Measurements from ENCODE around the gene DAPK2. TPM values are rescaled to one million over a fixed set of nuclear protein-coding genes. Genes with fewer than 3 reads are reported as not detected.
A peak's percentile ranks its signal among the peaks of the same experiment; 100 is the strongest.

DAPK2 gene
- total RNA-seq, 4 donors from 2014 or later, result 45.1 to 244 (median 107) TPM

GRCh38 chr15:63909819-63910437, 136.4 kb downstream of the DAPK2 start:
- peak overlapping the region in 2 of 4 donors; percentile 4 to 27 for H3K27ac ChIP-seq
- no peak for DNase-seq
- no peaks in the 10 kb centered on the region for H3K9me3 ChIP-seq
- no peaks in the 10 kb centered on the region for H3K27me3 ChIP-seq
- in situ Hi-C loops (cut with MboI; ENCODE audit: low pct_ligation_motif_present in 1 of 4, low pct_unique_long_range_greater_than_20kb in 1 of 4, low sequenced_read_pairs in 3 of 4), result no loop called here
- H3K36me3 ChIP-seq, result no peaks in the 10 kb centered on the region
- WGBS, 2 donors (ENCODE audit: low coverage in 1 of 2), result 14 to 50% methylated on average over 3 to 10 of the region's 10 CpGs
- TF ChIP-seq POLR2A (IDR thresholded peaks at IDR 0.05), result no peak
- no peak for TF ChIP-seq POLR2AphosphoS5 (IDR thresholded peaks at IDR 0.05)
- no peak for TF ChIP-seq CTCF (IDR thresholded peaks at IDR 0.05)
- TF ChIP-seq EP300 (IDR thresholded peaks at IDR 0.05; ENCODE audit: low read depth), result no peak
- peaks cover 7 to 20% (median 13%) of the 10 kb centered on the region in 4 donors for H3K4me1 ChIP-seq
- no peak overlapping the region for H3K4me3 ChIP-seq
- intact Hi-C loops (cut with DNase I; ENCODE audit: low total_unique reads), result loop anchor here (5.0 kb wide), 1 partner anchor 1502 kb away; no protein-coding TSS in a partner anchor

- H3K36me3 ChIP-seq, result no peaks in the 10 kb centered on the region
- WGBS, 2 donors (ENCODE audit: low coverage in 1 of 2), result 75 to 82% methylated on average over 2 of the region's 2 CpGs
- no peak overlapping the region for H3K4me3 ChIP-seq
- in situ Hi-C loops (cut with MboI; ENCODE audit: low pct_ligation_motif_present in 1 of 4, low pct_unique_long_range_greater_than_20kb in 1 of 4, low sequenced_read_pairs in 3 of 4), result no loop called here
- TF ChIP-seq EP300 (IDR thresholded peaks at IDR 0.05; ENCODE audit: low read depth), result no peak
- TF ChIP-seq POLR2A (IDR thresholded peaks at IDR 0.05), result no peak
- intact Hi-C loops (cut with DNase I; ENCODE audit: low total_unique reads), result loop anchor here (5.0 kb wide), 1 partner anchor 1503 kb away; no protein-coding TSS in a partner anchor
- no peaks in the 10 kb centered on the region for H3K27me3 ChIP-seq
- DNase-seq, result no peak
- H3K9me3 ChIP-seq, result no peaks in the 10 kb centered on the region
- peaks cover 7 to 20% (median 13%) of the 10 kb centered on the region in 4 donors for H3K4me1 ChIP-seq
- no peak overlapping the region for H3K27ac ChIP-seq
Measured at GRCh38 chr15:63908991-63909390, 137.3 kb downstream of the DAPK2 start.

GRCh38 chr15:63908281-63908680, 138.0 kb downstream of the DAPK2 start:
- intact Hi-C loops (cut with DNase I; ENCODE audit: low total_unique reads) (loop anchor here (5.0 kb wide), 1 partner anchor 1504 kb away; no protein-coding TSS in a partner anchor), in situ Hi-C loops (cut with MboI; ENCODE audit: low pct_ligation_motif_present in 1 of 4, low pct_unique_long_range_greater_than_20kb in 1 of 4, low sequenced_read_pairs in 3 of 4) (no loop called here)
- Histone ChIP-seq H3K4me3 (no peak overlapping the region), H3K4me1 (peaks cover 7 to 20% (median 13%) of the 10 kb centered on the region in 4 donors), H3K36me3 (no peaks in the 10 kb centered on the region), H3K9me3 (no peaks in the 10 kb centered on the region), H3K27me3 (no peaks in the 10 kb centered on the region), H3K27ac (no peak overlapping the region)
- TF ChIP-seq EP300 (IDR thresholded peaks at IDR 0.05; ENCODE audit: low read depth), result no peak
- DNase-seq, result no peak
- 95% methylated on average over 7 of the region's 7 CpGs; no CpG with 5 or more reads in 1 of the 2 donors for WGBS, 2 donors (ENCODE audit: low coverage in 1 of 2)

- WGBS, 2 donors (ENCODE audit: low coverage in 1 of 2), result 97% methylated on average over 6 of the region's 8 CpGs; no CpG with 5 or more reads in 1 of the 2 donors
- in situ Hi-C loops (cut with MboI; ENCODE audit: low pct_ligation_motif_present in 1 of 4, low pct_unique_long_range_greater_than_20kb in 1 of 4, low sequenced_read_pairs in 3 of 4), result no loop called here
- no peak overlapping the region for H3K4me3 ChIP-seq
- intact Hi-C loops (cut with DNase I; ENCODE audit: low total_unique reads), result loop anchor here (5.0 kb wide), 1 partner anchor 1505 kb away; no protein-coding TSS in a partner anchor
- H3K4me1 ChIP-seq, result peaks cover 7 to 20% (median 13%) of the 10 kb centered on the region in 4 donors
- TF ChIP-seq CTCF (IDR thresholded peaks at IDR 0.05) (no peak), POLR2AphosphoS5 (IDR thresholded peaks at IDR 0.05) (no peak)
- no peaks in the 10 kb centered on the region for H3K9me3 ChIP-seq
- H3K36me3 ChIP-seq, result no peaks in the 10 kb centered on the region
- H3K27me3 ChIP-seq, result no peaks in the 10 kb centered on the region
- DNase-seq, result no peak
- no peak overlapping the region for H3K27ac ChIP-seq
Measured at GRCh38 chr15:63907521-63907920, 138.8 kb downstream of the DAPK2 start.

GRCh38 chr15:63906266-63906584, 140.1 kb downstream of the DAPK2 start:
- H3K4me3 ChIP-seq, result no peak overlapping the region
- no peaks in the 10 kb centered on the region for H3K27me3 ChIP-seq
- H3K9me3 ChIP-seq, result no peaks in the 10 kb centered on the region
- no peak for DNase-seq
- intact Hi-C loops (cut with DNase I; ENCODE audit: low total_unique reads), result loop anchor here (5.0 kb wide), 1 partner anchor 1506 kb away; no protein-coding TSS in a partner anchor
- H3K27ac ChIP-seq, result peak overlapping the region in 1 of 4 donors; percentile 25
- WGBS, 2 donors (ENCODE audit: low coverage in 1 of 2), result 93% methylated on average over 4 of the region's 4 CpGs; no CpG with 5 or more reads in 1 of the 2 donors
- peaks cover 7 to 20% (median 13%) of the 10 kb centered on the region in 4 donors for H3K4me1 ChIP-seq
- TF ChIP-seq POLR2AphosphoS5 (IDR thresholded peaks at IDR 0.05), result no peak
- TF ChIP-seq CTCF (IDR thresholded peaks at IDR 0.05), result no peak
- no peak for TF ChIP-seq POLR2A (IDR thresholded peaks at IDR 0.05)
- TF ChIP-seq EP300 (IDR thresholded peaks at IDR 0.05; ENCODE audit: low read depth), result no peak
- in situ Hi-C loops (cut with MboI; ENCODE audit: low pct_ligation_motif_present in 1 of 4, low pct_unique_long_range_greater_than_20kb in 1 of 4, low sequenced_read_pairs in 3 of 4), result no loop called here
- H3K36me3 ChIP-seq, result no peaks in the 10 kb centered on the region

All from transverse colon (tissue), 4 donors.